ENCODE measurements around the gene CLEC16A. TPM values are rescaled to one million over a fixed set of nuclear protein-coding genes. Genes with fewer than 3 reads are reported as not detected.

CLEC16A gene
- total and polyA plus RNA-seq, 9 of the 15 experiments (the other 6 are each of a cell fraction or from before 2014, with no cell fraction given), result 1.00 to 22.3 (median 10.0) TPM

DNA sequence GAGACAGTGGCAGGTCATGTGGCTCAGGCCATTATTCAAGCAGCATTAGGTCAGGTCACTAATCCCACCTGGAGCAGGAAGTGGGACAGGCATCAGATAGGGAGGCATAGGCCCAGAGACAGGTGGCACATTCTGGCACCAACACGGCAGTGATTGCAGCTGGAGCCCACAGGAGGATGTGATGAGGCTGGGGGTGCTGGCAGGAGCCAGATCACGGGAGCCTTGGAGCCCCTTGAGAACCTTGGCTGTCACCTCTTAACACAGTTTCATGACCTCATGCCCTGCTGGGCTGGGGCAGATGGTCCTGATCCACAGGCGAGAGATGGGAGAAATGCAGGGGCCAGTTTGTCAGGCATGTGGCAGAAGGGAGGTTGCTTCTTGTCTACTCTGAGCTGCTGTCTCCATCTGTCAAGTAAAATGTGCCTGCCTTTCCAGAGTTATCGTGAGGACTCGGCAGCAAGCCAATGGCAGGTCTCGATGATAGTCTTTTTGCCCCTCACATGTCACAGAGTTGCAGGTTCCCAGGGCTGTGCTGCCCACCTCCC, 109.6 kb downstream of the CLEC16A start:
- FAIRE-seq (no peak), DNase-seq (ENCODE audit: extremely low read depth in 1 of 4, low spot score in 3 of 4) (no peak), ATAC-seq (no peak)
- BruUV-seq (replicated peaks), result no TSS peak
- no peak overlapping the region for H3K27ac ChIP-seq (ENCODE audit: extremely low read depth, low read depth, low read length)
- H2AFZ ChIP-seq (ENCODE audit: low read depth, low read length), result no peak overlapping the region
- in situ Hi-C loops (cut with MboI) (no loop called here), intact Hi-C loops (cut with micrococcal nuclease) (no loop called here)
- H3K4me1 ChIP-seq (replicated peaks in 1 of 2; ENCODE audit: control insufficient read depth in 2 of 2, insufficient read depth in 2 of 2, low read length in 2 of 2), result peaks cover 8 to 22% of the 10 kb centered on the region in 2 experiments
- no peak overlapping the region for H3K4me2 ChIP-seq (ENCODE audit: insufficient read depth, low read length)
- TF ChIP-seq, protein P1, sequence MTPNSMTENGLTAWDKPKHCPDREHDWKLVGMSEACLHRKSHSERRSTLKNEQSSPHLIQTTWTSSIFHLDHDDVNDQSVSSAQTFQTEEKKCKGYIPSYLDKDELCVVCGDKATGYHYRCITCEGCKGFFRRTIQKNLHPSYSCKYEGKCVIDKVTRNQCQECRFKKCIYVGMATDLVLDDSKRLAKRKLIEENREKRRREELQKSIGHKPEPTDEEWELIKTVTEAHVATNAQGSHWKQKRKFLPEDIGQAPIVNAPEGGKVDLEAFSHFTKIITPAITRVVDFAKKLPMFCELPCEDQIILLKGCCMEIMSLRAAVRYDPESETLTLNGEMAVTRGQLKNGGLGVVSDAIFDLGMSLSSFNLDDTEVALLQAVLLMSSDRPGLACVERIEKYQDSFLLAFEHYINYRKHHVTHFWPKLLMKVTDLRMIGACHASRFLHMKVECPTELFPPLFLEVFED (CRISPR knock-in tag; conservative IDR thresholded peaks at IDR 0.05), result no peak
- no peak for TF ChIP-seq HNRNPK (IDR thresholded peaks at IDR 0.05; ENCODE audit: low read depth, low read length, poor library complexity, severe bottlenecking)
- TF ChIP-seq ARID1B (IDR thresholded peaks at IDR 0.05), result no peak
- TF ChIP-seq XRCC5 (IDR thresholded peaks at IDR 0.05; ENCODE audit: low read depth, low read length), result no peak
- no peak for TF ChIP-seq CBX2 (IDR thresholded peaks at IDR 0.05; ENCODE audit: insufficient read depth, low read length, poor library complexity, severe bottlenecking)
- TF ChIP-seq ETV1 (tag; conservative IDR thresholded peaks at IDR 0.05; ENCODE audit: low read depth), result no peak
- TF ChIP-seq ZNF589 (CRISPR knock-in tag; IDR thresholded peaks at IDR 0.05; ENCODE audit: low read depth), result no peak
- no peaks in the 10 kb centered on the region for H3K9me3 ChIP-seq (replicated peaks; ENCODE audit: control insufficient read depth, insufficient read depth, low read depth, low read length)
- H3K9ac ChIP-seq (ENCODE audit: insufficient read depth in 1 of 2, low read depth in 2 of 2, low read length in 2 of 2), result no peak overlapping the region
- WGBS (ENCODE audit: insufficient coverage, low coverage, missing lambda C conversion rate), result 92% methylated on average over 6 of the region's 6 CpGs
- ChIA-PET CTCF (ENCODE audit: low intra/inter-chr PET ratio) (no interaction called here), POLR2A (interaction anchor here (1.3 kb wide), 1 partner anchor 11 kb away, joined by 3 read pairs; no protein-coding TSS in a partner anchor)
- no peaks in the 10 kb centered on the region for H3K27me3 ChIP-seq (ENCODE audit: control insufficient read depth in 2 of 2, insufficient read depth in 2 of 2, low read length in 2 of 2)
- H3K9me1 ChIP-seq (ENCODE audit: control insufficient read depth, insufficient read depth, low read length), result no peaks in the 10 kb centered on the region
- H3K4me3 ChIP-seq, result no peak overlapping the region
- H3K79me2 ChIP-seq (ENCODE audit: control insufficient read depth, insufficient read depth, low read length), result no peaks in the 10 kb centered on the region
- H3K36me3 ChIP-seq (ENCODE audit: control insufficient read depth, insufficient read depth, low read length), result peaks cover 11% of the 10 kb centered on the region; the same call in 2 of the 3 replicates
- H4K20me1 ChIP-seq (replicated peaks; ENCODE audit: control insufficient read depth, insufficient read depth, low read length), result peaks cover 11% of the 10 kb centered on the region; the same call in 1 of the 2 replicates

Data from K562 (cell line).